ENCODE results near the gene PRKAR2B.

PRKAR2B gene

DNA sequence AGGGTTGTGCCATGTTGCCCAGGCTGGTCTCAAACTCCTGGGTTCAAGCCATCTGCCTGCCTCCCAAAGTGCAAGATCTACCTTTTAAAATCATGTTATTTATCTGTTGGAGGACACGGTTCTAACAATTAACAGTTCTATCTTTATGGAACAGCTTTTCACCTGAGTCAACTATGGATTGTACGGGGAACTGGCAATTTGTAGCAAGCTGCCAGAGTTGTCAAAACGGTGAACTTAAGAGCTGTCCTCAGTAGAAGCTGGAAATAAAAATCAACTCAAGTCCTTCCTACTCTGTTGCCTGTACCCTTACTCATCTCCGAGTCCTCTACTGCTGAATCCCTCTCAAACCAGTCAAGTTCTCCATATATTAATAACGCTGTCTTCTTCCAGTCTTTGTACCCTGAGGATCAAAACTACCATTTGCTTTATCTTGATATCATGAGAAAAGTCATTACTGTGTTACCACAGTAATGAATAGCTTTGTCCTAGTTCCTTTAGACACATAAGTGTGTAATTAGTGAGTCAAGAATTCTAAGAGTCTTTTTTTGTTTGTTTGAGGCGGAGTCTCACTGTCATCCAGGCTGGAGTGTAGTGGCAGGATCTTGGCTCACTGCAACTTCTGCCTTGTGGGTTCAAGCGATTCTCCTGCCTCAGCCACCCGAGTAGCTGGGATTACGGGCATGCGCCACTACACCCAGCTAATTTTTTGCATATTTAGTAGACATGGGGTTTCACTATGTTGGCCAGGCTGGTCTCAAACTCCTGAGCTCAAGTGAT, 152.5 kb downstream of the PRKAR2B start:
- no peak for DNase-seq

DNA sequence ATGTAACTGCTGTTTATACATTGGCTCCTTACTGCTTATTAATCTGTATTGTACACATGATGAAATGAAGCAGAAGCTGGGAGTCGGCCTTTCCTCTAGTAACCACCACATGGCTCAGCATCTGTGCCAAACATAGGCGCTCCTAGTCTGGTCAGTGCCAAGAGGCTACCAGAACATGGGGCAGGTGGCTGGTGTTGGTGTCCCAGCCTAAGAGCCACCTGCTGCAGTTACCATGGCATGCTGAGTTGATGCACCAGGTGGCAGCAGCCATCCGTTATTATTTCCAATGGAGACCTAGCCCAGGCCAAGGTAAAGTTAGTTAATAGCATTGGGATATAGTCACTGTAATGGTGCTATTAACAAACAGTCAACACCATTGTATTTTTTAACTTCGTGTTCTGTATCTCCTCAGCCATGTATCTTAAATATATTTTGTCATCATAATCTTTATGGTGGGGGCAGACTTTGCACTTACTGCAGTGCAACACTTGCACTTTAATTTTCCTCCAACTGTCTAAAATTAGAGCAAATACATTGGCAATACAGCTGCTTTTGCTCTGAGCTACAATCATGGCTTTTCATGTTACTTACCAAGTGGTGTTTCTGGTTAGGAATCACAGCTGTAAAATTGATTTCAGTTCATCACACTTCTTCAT, 157.4 kb downstream of the PRKAR2B start:
- DNase-seq: peak in 1 of 2 donors; percentile 4

DNA sequence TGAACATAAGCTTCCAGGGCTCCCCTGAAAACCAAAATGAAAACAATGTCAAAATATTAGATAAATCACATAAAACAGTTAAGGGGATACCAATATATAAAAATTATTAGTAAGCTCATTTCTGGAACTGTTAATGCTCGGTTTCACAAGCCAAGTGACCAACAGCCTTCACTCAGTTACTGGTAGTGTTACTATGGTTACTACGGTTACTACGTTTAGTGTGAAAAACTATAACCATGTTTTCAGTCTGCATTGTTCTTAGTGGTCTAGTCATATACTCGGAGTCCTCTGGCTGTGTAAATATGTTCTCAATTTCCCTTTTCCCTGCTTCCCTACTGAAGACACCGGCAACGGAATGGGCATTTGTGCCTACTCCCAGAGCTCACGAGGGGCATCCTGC, 159.1 kb downstream of the PRKAR2B start:
- no peak for DNase-seq

DNA sequence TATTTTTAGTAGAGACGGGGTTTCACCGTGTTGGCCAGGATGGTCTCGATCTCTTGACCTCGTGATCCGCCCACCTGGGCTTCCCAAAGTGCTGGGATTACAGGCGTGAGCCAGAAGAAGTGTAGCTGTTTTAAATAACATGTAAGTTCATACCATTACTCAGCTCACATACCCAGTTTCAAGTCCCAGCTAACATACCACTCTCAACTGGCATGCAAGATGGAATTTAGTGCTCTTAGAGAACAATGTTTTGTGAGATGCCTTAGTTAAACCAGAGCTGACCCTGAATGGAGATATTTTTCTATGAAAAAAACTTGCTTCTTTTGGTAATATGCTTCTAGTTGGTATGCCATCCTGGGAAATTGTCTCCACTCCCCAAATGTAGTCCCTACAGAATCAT, 161.6 kb downstream of the PRKAR2B start:
- DNase-seq: no peak

DNA sequence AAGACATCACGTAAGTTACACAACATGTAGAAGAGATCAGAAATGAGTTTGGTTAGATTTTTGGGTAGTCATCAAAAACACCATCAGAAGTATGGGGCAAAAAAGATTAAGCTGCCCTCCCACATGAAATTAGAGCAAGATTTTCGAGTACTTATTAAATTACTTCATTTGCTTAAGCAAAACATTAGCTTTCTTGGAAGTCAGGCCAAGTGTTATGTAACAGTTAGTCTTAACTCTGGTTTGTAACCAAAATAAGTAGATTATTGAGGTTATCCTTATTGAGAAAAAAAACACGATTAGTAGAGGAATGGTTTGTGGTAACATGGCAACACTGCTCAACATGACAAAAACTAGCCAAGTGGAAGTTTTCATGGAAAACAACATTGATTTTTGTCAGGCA, 162.2 kb downstream of the PRKAR2B start:
- no peak for DNase-seq

DNA sequence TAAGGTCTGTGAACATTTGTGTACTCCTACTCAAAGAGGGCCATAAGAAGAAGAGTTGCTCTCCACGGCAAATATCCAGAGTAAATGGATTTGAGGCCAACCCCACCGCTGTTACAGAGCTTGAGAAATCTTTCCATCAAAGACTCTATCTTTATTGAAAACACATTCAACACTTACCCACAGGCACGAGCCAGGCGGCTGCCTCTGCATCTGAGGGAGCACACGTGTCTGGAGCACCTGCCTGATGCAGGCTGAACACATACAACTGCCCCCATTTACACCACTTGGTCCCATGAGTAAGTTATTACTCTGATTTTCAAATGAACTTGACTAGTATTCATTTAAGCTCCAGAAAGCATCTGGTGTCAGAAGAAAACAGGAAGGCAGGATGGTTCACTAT, 163.0 kb downstream of the PRKAR2B start:
- no peak for DNase-seq

DNA sequence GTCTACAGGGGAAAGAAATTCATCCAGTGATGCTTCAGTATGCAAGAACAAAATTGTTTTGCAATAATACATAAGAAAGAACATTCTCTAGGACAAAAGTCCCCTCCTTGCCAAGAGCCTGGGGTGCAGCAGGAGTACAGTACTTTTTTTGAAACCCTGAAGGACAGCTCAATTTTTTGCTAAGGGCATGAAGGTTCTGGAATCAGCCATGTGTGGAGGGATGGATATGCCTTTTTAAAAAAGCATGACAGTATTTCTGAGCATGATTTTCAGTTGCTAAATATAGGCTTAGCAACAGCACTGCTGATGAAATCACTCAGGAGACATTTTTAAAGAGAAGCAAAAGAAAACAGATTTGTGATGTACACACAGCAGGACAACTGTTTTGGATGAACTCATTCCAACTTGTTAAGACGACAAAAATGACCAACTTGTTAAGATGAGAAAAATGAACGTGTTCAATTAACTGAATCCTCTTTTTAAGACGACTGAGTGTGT, 163.6 kb downstream of the PRKAR2B start:
- DNase-seq: no peak

DNA sequence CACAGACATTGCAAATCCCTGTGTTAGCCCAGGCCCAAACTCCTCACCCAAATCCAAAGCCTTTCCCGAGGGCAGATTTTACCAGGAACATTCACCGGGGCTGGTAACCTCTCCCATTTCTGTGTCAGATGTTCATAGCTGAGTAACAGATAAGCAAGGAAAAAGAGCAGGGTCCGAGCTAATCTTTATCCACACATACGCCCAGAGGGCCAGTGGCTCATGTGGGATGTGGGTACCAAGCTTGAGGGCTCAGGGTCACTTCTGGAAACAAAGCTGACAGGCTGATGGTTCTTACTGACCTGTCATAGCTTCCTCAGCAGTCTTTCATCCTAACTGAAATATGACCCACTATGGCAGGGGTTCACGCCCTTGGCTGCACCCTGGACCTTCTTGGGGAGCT, 164.1 kb downstream of the PRKAR2B start:
- DNase-seq: no peak

DNA sequence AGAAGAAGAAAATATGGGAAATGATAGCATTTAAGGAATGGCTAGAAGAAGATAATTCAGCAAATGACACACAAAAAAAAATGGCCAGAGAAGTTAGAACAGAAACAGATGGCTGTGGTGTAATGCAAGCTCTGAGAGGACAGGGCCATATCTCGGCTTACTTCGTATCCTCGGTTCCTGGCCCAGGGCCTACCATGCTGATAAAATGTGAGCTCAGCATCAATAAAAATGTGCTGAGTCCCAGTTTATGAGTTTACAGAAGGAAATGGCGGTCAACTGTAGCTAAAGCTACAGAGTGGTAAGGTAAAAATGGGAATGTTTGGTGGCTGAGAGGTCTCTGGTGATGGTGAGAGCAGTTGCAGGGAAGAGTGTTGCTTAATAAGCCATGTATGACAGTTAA, 165.1 kb downstream of the PRKAR2B start:
- DNase-seq: no peak

DNA sequence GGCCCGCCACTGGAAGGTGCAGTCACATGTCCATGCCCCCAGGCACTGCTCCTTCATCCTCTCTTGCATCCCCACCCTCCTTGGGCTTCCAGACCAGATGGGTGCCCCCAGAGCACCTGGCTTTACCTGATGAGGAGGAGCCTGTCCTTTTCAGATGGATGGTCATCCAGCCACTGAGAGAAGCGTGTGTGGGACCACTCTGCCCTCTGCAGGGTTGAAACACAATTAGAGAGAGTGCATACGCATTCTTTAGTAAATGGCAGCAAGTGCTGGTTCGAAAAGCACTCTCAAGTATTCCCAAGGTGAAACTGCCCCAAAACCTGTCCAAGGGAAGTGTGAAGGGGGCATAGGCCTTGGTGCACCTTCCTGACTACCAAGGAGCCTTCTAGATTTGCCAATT, 165.9 kb downstream of the PRKAR2B start:
- no peak for DNase-seq

Data from activated CD4-positive, alpha-beta T cell treated with anti-CD3 and anti-CD28 coated beads for 4 hours (primary cell).